Smooth muscle cell (in vitro differentiated cells): Measurements from ENCODE around the gene LTO1. TPM values are rescaled to one million over a fixed set of nuclear protein-coding genes. Genes with fewer than 3 reads are reported as not detected.

Experiments
- DNase-seq: peaks from one replicate; lab custom pipeline; 2025; ENCODE audit not compliant: unreplicated experiment; lab: John Stamatoyannopoulos, UW
- H2AFZ ChIP-seq: fragments of 200-600 bp; sonication (generic); 2 replicates; pipeline ENCODE4 v1.6.0; 2016; ENCODE audit warnings: antibody characterized with exemption, low read depth, mild to moderate bottlenecking
- H3F3A ChIP-seq: fragments of 200-600 bp; sonication (generic); 2 replicates; pipeline ENCODE4 v1.6.0; 2017; ENCODE audit warnings: antibody characterized with exemption, low read depth
- H3K27ac ChIP-seq: fragments of 200-600 bp; sonication (generic); 2 replicates; pipeline ENCODE4 v1.5.1; 2016; ENCODE audit warnings: low read depth, mild to moderate bottlenecking
- H3K27me3 ChIP-seq: fragments of 200-600 bp; sonication (generic); 2 replicates; pipeline ENCODE4 v1.6.1; 2016; ENCODE audit warnings: low read depth, mild to moderate bottlenecking
- H3K36me3 ChIP-seq: fragments of 200-600 bp; sonication (generic); 2 replicates; pipeline ENCODE4 v1.5.1; 2016; ENCODE audit warnings: low read depth
- H3K4me1 ChIP-seq: fragments of 200-600 bp; sonication (generic); 2 replicates; pipeline ENCODE4 v1.5.1; 2016; ENCODE audit warnings: low read depth
- H3K4me2 ChIP-seq: fragments of 200-600 bp; sonication (generic); 2 replicates; pipeline ENCODE4 v1.6.0; 2016; ENCODE audit warnings: mild to moderate bottlenecking
- H3K4me3 ChIP-seq: fragments of 200-600 bp; sonication (generic); 2 replicates; pipeline ENCODE4 v1.5.1; 2016; ENCODE audit warnings: mild to moderate bottlenecking
- H3K79me2 ChIP-seq: fragments of 200-600 bp; sonication (generic); 2 replicates; pipeline ENCODE4 v1.6.0; 2016; ENCODE audit warnings: low read depth, mild to moderate bottlenecking
- H3K9ac ChIP-seq: fragments of 200-600 bp; sonication (generic); 2 replicates; pipeline ENCODE4 v1.6.0; 2016; ENCODE audit warnings: low read depth
- H3K9me3 ChIP-seq: fragments of 200-600 bp; sonication (generic); replicated peaks from 2 replicates; pipeline ENCODE4 v1.5.1; 2016; ENCODE audit warnings: low read depth
- H4K20me1 ChIP-seq: fragments of 200-600 bp; sonication (generic); 2 replicates; pipeline ENCODE4 v1.6.0; 2016; ENCODE audit warnings: low read depth
- CTCF ChIP-seq: fragments of 200-600 bp; sonication (generic); IDR thresholded peaks from 2 replicates; pipeline ENCODE4 v1.5.1; 2017; ENCODE audit warnings: borderline replicate concordance, mild to moderate bottlenecking, antibody characterized with exemption; ENCODE audit not compliant: insufficient read depth, poor library complexity, severe bottlenecking
- WGBS: methylation state at CpG from one replicate; pipeline ENCODE4 v1.1.7; 2016; ENCODE audit warnings: low lambda C conversion rate; 5-methylcytosine and 5-hydroxymethylcytosine counted together
- polyA plus RNA-seq: library from polyadenylated mRNA; unstranded; fragments of >200 nt; fragmentation: Nextera tagmentation; extraction: Ambion mirVana; gene quantifications from 2 replicates; pipeline ENCODE4 v1.2.1, GENCODE V29; 2016
- total RNA-seq: library from RNA; depleted of rRNA; stranded (reverse); fragments of >200 nt; gene quantifications from 2 replicates; pipeline ENCODE4 v1.2.3, GENCODE V29; 2014

LTO1 gene
- total and polyA plus RNA-seq, 2 experiments from 2014 or later = 8.0 to 17.3 TPM

DNA sequence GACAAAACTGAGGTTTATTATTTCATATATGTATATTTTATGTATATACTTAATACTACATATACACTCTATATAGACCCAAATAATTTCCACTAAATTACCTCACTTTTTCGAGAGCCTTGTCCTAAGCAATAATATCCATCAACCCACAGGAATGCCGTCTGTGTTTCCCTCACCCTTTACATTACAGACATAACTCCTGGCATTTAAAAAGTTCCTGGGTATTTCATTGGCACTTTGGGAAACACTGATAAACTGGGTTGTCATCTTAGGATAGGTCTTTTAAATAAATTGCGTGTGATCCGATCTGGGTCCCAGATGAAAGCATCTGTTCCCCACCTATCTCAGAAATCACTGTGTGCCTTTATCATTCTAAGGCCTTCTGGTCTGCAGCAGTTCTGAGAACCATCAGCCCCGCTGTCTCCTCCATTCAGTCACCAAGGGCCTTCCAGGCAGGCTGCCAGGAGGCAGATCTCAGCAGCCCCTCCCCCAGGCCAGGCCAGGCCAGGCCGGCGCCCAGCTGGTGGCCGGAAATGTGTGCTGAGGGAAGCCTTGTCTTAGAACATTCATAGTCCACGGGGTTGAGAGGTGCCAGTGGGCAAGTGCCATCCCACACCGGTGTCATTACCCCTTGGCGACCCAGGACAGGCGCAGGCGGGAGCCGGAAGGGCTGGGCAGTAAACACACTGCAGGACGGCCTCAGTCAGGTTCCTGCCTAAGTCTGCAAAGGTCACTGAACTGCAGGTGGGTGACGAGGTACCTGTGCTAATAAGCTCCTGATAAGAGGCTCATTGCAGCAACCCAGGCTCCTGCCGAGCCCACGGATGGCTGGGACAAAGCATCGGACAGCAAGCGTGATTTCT is 25.4 kb upstream of the LTO1 start:
- Histone ChIP-seq H3K36me3 (no peaks in the 10 kb centered on the region), H3K9me3 (no peaks in the 10 kb centered on the region), H3K27ac (no peak overlapping the region), H3K4me2 (peak overlapping the region; percentile 76), H3K4me1 (peaks cover 40% of the 10 kb centered on the region), H3K9ac (no peak overlapping the region), H3K79me2 (no peaks in the 10 kb centered on the region), H4K20me1 (no peaks in the 10 kb centered on the region), H3K4me3 (no peak overlapping the region), H3F3A (no peaks in the 10 kb centered on the region), H3K27me3 (peaks cover 47% of the 10 kb centered on the region), H2AFZ (no peak overlapping the region)
- no peak for TF ChIP-seq CTCF
- DNase-seq = peak; percentile 41
- 24% methylated on average over 20 of the region's 20 CpGs for WGBS

GRCh38 chr11:69699213-69699612 is 24.1 kb upstream of the LTO1 start:
- Histone ChIP-seq H3K36me3 (no peaks in the 10 kb centered on the region), H3K9me3 (no peaks in the 10 kb centered on the region), H3K4me2 (no peak overlapping the region), H3K4me1 (peaks cover 28% of the 10 kb centered on the region), H3F3A (no peaks in the 10 kb centered on the region), H3K9ac (no peak overlapping the region), H3K27me3 (peaks cover 34% of the 10 kb centered on the region), H3K4me3 (no peak overlapping the region), H4K20me1 (no peaks in the 10 kb centered on the region), H2AFZ (no peak overlapping the region), H3K27ac (no peak overlapping the region), H3K79me2 (no peaks in the 10 kb centered on the region)
- WGBS = 90% methylated on average over 13 of the region's 13 CpGs
- DNase-seq = no peak
- no peak for TF ChIP-seq CTCF

DNA sequence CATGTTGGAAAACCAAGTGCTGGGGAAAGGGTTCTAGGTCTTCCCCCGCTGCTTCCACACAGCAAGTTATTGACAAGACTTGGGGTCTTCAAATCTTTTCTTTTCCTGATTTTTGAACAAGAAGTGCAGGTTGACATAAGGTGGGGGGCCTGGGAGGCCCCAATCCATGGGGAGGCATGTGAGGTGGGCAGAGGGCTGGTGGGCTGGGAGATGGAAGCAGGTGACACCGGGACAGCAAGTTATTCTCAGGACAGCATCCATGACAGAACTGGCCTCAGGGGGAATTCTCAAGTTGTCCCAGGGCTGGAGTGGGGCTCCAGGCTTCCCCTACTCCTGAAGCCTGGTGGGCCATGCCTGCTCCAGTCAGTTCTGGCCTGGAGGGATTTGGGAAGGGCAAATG is 23.2 kb upstream of the LTO1 start:
- H4K20me1 ChIP-seq = no peaks in the 10 kb centered on the region

More for the DNA sequence above, 23.2 kb upstream of the LTO1 start:
- Histone ChIP-seq H3K4me1 (peaks cover 22% of the 10 kb centered on the region), H3K9me3 (no peaks in the 10 kb centered on the region), H2AFZ (no peak overlapping the region), H3K79me2 (no peaks in the 10 kb centered on the region), H3K36me3 (no peaks in the 10 kb centered on the region), H3K4me3 (no peak overlapping the region), H3K27me3 (peaks cover 26% of the 10 kb centered on the region), H3K27ac (no peak overlapping the region), H3K4me2 (no peak overlapping the region), H3F3A (no peaks in the 10 kb centered on the region), H3K9ac (no peak overlapping the region)
- no peak for DNase-seq
- WGBS = 88% methylated on average over 2 of the region's 2 CpGs
- no peak for TF ChIP-seq CTCF
